Stimulated activated CD8-positive, alpha-beta memory T cell treated with anti-CD3 and anti-CD28 coated beads, Interleukin-15, amount 100 ng/mL, for 1 hour (primary cell): ENCODE results near the gene DAPK2.
"Not testable (repeated sequence)": the region's sequence is repeated elsewhere in the genome, so short reads cannot be mapped to it uniquely, and the experiment has no call there.

Source experiments
- DNase-seq: peaks from one replicate; pipeline ENCODE4 v3.0.0-alpha.2; 2020; ENCODE audit warnings: low read depth

DAPK2 gene

DNA sequence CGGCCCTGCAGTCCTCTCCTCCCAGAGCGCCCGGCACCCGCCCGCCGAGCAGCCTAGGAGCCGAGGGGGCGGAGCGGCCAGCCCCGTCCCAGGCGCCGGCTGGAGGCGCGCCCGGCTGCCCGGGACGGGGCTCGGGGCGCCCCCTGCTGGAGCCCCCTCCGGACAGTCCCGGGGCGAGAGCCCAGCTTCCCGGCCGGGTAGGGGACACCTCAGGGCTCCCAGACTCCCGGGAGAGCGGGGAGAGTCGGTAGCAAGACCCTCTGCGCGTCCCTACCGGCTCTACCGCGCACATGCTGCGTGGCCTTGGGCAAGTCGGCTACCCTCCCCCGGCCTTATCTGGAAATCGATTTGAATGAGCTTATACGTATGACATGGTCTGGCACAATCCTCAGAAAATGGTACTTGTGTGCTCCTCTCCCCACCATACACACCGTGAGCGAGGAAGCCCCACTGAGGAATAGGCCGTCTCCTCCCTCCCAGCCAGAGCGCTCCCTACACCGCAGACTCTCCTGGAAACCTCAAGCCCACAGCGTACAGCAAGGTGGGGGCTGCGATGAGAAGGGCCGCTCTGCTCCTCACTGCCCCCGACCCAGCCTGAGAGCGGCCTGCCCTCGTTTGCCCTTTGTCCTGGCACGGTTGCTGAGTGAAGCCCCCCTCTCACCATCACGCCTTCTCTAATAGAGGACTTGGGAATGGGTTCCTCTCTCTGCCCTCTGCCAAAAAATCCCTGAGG lies at the start of gene DAPK2:
Gene DAPK2, minus strand, starts transcription at position 65 of the 733 bp plus-strand sequence. CDS start 6,224 bp downstream, outside the sequence.
- DNase-seq, result peak; percentile 21

DNA sequence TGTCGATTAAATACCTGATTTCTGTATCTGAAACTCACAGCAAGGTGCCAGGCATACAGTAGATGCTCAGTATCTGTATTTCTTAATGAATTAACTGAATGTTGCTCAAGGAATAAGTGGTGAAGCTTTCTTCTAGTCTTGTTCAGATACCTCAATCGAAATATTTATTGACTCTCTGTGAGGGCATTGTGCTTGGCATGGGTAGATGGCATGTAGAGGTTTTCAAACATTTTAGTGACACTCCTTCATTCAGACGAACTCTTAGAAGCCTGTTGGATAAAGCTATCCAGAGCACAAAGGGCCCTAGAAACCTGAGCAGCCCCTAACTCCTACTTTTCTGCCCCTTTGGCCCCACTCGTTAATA lies 49.1 kb upstream of the DAPK2 start:
- no peak for DNase-seq

DNA sequence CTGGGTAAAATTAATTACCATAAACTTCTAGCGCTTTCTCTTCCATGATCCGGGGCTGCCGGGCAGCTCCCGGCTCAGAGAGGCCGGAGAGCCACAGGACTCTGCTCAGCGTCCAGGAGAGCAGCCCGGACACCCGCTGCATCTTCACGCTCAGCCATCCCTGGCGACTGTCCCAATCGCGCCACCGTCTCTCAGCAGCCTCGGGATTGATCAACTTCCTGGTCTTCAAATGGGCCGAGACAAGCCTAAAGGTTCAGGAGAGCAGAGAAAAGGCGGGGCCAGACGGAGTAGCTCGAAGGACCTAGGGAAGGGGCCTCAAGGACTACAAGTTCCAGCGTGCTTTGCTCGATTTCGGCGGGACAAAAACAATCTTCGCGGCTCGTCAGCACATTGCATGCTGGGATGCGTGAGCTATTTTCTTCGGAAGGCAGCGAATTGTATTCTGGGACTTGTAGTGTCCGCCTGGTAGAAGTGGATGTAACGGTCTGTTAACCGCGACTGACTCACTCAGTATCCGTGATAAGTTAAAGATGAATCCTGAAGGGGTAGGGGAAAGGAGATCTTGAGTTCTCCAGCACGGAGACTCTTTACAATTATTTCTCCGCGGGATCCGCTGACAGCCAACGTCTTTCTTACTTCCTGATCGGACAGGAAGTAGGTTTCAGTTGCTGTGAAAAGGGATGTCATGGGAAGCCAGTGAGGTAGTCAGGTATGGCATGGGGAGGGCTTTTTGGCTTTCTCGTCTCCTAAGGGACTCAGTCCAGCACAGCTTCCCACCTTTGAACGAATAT lies 47.5 kb upstream of the DAPK2 start, which contains the start of gene CIAO2A:
Gene CIAO2A, minus strand, starts transcription at position 212 of the 791 bp plus-strand sequence. Its CDS starts 70 bp downstream, at position 142.
- peak; percentile 80 for DNase-seq

DNA sequence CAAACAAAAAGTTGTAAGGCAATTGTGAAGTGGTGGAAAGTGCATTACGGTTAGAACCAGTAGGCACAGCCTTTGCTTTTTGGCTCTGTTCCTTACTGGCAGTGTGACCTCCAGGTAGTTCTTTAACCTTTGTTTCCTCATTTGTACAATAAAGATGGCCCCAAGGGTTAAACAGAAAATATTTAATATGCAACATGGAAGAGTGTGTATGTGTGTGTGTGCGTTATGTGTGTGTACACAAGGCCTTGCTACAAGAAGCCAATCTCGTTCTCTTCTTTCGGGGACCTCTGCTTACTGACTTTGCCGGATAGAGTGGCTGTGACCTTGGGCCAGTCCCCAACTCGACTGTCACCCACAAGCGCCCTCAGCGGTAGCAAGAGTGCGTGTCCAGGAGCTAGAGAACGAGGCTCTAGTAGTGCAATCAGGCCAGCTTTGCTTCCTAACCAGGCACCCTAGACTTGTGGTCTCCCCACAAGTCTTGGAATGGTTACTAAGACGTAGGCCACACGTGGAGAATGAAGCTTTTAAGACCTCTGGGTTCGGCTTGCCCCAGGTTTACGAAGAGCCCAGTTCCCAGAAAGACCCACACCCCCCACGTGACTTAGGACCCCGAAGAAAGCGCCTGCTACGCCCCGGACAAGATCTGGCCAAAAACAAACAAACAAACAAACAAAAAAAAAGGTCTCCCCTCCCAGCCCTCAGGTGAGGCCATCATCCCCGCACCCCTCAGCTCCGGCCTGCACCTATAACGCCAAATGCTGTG lies 46.8 kb upstream of the DAPK2 start:
- no peak for DNase-seq

- no peak for DNase-seq
Measured at GRCh38 chr15:64092075-64092820, 46.0 kb upstream of the DAPK2 start.

DNA sequence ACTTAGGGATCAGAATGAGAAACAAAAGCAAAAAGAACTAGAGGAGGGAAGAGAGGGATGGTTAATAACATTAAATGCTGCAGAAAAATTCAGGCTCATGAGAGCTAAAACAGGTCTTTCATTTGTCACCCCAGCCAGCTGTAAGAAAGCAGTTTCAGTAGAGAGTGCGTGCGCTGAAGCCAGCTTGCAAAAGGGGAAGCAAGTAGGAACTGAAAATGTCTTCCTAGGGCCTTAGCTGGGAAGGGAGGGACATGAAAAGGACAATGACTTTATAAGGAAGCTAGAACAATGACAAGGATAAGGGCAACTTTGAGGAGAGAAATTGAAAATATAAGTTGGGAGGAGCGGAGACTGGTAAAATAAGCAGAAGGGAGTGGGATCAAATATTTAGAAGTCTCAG lies 44.2 kb upstream of the DAPK2 start:
- DNase-seq, result no peak

DNA sequence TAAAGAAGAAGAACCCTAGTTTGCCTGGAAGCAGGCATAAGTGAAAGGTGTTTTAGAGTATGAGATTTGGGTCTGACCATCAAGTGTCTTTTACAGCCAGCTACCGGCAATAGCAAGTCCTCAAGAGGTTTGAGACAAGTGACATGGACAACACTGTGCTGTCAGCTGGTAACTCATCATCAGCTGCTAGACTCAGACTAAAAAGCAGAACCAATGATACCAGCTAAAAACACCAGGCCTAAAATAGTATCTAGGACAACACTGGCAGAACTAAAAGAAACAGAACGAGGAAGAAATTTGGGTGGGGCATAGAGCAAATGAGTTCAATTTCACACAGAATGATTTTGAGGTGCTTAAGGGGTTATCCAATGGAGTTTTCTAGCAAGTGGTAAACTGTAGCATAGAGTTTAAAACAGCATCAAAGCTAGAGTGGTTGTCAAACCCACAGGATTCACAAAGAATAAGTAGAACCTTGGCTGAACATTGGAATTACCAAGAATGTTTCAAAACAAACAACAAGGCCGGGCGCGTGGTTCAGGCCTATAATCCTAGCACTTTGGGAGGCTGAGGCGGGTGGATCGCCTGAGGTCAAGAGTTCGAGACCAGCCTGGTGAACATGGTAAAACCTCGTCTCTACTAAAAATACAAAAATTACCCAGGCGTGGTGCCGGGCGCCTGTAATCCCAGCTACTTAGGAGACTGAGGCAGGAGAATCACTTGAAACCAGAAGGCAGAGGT lies 43.4 kb upstream of the DAPK2 start:
- no peak for DNase-seq

GRCh38 chr15:64082757-64083156 lies 36.5 kb upstream of the DAPK2 start:
- no peak for DNase-seq

DNA sequence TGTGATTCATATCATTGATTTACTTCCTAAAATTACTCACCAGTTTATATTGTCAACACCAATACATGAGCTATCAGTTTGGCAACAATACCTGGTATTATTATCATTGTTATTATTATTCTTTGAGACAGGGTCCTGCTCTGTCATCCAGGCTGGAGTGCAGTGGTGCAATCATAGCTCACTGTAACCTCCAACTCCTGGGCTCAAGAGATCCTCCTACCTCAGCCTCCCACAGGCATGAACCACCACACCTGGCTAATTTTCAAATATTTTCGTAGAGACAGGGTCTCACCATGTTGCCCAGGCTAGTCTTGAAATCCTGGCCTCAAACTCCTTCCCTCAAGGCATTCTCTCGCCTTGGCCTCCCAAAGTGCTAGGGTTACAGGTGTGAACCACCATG lies 27.2 kb upstream of the DAPK2 start:
- DNase-seq, result not testable (repeated sequence)

DNA sequence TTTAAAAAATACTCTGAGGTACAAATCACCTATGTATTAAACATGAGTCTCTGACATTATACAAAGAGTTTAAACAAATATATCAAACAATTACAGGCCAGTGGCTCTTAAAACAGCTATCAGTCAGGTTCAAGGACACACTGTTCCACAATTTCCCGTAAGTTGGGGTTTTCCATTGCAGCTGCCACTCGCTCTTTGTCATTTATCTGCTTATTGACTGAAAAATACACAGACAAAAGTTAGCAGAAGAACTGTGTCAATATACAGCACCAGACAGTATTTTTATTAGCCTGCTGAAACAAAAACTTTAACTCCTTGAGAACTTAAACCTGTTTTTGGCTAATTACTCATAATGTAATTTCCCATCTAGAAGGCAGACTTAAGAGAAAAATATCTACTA lies 26.5 kb upstream of the DAPK2 start:
- DNase-seq, result no peak

DNA sequence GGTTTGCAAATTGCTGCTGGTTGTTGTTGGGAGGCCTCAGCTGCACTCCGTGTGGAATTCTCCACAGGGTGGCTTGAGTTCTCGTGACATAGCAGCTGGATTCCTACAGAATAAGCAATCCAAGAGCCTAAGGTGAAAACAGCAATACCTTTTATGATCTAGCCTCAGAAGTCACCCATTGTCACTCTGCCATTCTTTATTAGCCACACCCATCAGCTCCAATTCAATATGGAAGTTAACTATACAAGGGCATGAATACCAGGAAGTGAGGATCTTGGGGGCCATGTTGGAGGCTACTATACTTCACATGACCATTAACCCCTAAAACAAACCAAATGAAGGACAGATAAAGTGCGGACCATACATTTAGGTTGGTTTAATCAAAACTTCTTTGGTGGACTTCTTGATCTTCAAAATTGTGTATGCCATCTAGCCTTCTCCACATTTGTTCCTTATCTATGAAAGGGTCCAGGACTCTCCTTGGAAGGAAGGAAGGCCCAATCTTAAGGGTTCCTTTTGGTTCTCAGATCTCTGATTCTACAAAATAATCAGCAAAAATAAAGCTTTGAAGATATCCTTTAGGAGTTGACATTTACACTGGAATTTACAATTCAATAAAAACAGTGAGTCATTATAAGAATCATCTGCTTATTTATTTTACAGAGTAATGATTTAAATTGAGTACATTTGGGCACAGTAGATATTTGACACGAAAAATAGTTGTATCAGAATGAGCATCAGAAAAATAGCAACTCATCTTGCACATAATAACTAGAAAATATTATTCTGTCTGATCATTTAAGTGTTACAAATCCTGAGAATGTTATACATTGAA lies 25.9 kb upstream of the DAPK2 start:
- DNase-seq, result no peak

- DNase-seq, result no peak
Measured at GRCh38 chr15:64070965-64071851, 24.9 kb upstream of the DAPK2 start.

DNA sequence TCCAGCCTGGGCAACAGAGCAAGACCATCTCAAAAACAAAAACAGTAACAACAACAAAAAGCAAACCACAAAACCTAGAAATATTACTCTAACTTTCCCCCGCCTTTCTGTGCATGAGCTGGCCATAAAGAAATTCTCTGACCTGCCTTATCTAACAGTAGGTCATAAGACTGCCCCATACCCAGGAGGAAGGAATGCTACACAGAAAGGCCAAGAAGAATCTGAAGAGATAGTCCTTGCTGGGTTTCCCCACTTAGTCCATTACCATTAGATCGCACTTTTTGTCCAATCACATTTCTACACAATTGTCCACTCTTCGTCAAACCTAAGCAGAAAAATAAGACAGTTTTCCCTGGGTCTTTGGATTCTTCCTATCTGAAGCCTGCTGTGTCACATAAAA lies 23.8 kb upstream of the DAPK2 start:
- DNase-seq, result no peak

- no peak for DNase-seq
Measured at GRCh38 chr15:64068133-64068532, 21.8 kb upstream of the DAPK2 start.

DNA sequence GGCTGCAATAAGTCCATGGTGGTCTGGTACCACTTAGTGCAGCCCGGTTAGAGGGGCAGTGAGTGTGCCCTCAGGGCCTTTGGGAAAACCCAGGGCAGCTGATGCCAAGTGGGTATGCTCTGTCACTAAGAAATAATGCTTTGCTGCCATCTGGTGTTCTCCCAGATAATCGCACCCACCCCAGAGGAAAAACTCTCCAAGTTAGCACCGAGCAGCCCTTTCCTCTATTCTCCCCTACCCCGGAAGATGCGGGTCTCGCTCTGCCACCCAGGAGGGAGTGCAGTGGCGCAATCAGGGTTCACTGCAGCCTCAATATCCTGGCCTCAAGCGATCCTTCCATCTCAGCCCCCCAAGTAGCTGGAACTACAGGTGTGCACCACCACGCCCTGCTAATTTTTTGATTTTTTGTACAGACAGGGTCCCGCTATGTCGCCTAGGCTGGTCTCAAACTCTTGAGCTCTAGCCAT lies 21.3 kb upstream of the DAPK2 start:
- DNase-seq, result peak; percentile 53

DNA sequence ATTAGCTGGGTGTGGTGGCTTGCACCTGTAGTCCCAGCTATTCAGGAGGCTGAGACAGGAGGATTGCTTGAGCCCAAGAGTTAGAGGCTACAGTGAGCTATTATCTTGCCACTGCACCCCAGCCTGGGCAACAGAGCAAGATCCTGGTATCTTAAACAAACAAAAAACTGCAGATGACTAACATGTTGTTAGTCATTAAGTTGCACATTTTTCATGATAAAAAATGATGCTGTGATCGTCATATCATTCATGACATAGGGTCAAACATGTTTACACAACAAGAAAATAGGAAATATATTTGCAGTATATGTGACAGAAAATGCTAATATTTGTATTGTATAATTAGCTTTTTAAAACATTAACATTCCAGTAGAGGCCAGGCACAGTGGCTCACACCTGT lies 20.2 kb upstream of the DAPK2 start:
- DNase-seq, result no peak

DNA sequence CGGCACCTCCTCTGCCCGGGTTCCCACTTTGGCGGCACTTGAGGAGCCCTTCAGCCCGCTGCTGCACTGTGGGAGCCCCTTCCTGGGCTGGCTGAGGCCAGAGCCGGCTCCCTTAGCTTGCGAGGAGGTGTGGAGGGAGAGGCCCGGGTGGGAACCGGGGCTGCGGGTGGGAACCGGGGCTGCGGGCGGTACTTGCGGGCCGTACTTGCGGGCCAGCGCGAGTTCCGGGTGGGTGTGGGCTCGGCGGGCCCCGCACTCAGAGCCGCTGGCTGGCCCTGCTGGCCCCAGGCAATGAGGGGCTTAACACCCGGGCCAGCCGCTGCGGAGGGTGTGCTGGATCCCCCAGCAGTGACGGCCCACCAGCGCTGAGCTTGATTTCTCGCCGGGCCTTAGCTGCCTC lies 14.4 kb upstream of the DAPK2 start:
- no peak for DNase-seq

GRCh38 chr15:64059104-64059503 lies 12.8 kb upstream of the DAPK2 start:
- DNase-seq, result not testable (repeated sequence)

DNA sequence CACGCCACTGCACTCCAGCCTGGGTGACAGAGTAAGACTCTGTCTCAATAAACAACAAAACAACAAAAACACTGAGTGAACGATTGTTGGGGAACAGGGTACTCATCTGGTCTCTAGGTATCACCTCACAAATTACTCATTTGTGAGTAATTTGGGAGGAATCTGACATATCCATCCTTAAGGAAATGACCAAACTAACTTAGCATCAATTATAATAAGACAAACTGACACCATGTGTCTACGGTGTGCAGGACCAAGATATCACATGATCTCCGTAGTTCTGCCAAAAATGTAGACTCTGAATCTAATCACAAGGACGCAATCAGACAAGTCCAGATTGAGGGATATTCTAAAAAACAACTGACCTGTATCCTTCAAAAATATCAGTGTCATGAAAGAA lies 12.0 kb upstream of the DAPK2 start:
- no peak for DNase-seq
